ENCODE results near the gene RALGDS.

The RALGDS gene

GRCh38 chr9:133113949-133114885 is 6.8 kb downstream of the RALGDS start (continued):
- TF ChIP-seq ZFP69B (tag by site-specific recombination; IDR thresholded peaks at IDR 0.05) (no peak), GLIS1 (tag by site-specific recombination; IDR thresholded peaks at IDR 0.05) (peak; percentile 65), ZNF433 (tag by site-specific recombination; IDR thresholded peaks at IDR 0.05; ENCODE audit: low read depth) (no peak), ZFP3 (tag by site-specific recombination; IDR thresholded peaks at IDR 0.05; ENCODE audit: low read depth) (no peak), EGR2 (tag by site-specific recombination; IDR thresholded peaks at IDR 0.05; ENCODE audit: low read depth) (no peak), ZNF266 (tag by site-specific recombination; IDR thresholded peaks at IDR 0.05; ENCODE audit: low read depth) (no peak), KLF8 (tag by site-specific recombination; IDR thresholded peaks at IDR 0.05) (no peak), PRDM1 (tag by site-specific recombination; IDR thresholded peaks at IDR 0.05) (no peak), ZNF341 (tag by site-specific recombination; IDR thresholded peaks at IDR 0.05; ENCODE audit: low read depth) (peak; percentile 95), ZBTB17 (tag by site-specific recombination; IDR thresholded peaks at IDR 0.05) (peak; percentile 67), ZNF837 (tag by site-specific recombination; IDR thresholded peaks at IDR 0.05) (no peak), ZBTB48 (tag by site-specific recombination; IDR thresholded peaks at IDR 0.05) (peak; percentile 80; the same call in 1 of the 2 replicates), REPIN1 (tag by site-specific recombination; IDR thresholded peaks at IDR 0.05; ENCODE audit: low read depth) (no peak), ZIC2 (tag by site-specific recombination; IDR thresholded peaks at IDR 0.05) (peak; percentile 54; the same call in 1 of the 2 replicates), ZNF423 (tag by site-specific recombination; IDR thresholded peaks at IDR 0.05) (peak; percentile 28; the same call in 1 of the 2 replicates), KLF16 (tag by site-specific recombination; IDR thresholded peaks at IDR 0.05) (no peak), ZNF426 (tag by site-specific recombination; IDR thresholded peaks at IDR 0.05) (no peak)
- TF ChIP-seq, protein P1, sequence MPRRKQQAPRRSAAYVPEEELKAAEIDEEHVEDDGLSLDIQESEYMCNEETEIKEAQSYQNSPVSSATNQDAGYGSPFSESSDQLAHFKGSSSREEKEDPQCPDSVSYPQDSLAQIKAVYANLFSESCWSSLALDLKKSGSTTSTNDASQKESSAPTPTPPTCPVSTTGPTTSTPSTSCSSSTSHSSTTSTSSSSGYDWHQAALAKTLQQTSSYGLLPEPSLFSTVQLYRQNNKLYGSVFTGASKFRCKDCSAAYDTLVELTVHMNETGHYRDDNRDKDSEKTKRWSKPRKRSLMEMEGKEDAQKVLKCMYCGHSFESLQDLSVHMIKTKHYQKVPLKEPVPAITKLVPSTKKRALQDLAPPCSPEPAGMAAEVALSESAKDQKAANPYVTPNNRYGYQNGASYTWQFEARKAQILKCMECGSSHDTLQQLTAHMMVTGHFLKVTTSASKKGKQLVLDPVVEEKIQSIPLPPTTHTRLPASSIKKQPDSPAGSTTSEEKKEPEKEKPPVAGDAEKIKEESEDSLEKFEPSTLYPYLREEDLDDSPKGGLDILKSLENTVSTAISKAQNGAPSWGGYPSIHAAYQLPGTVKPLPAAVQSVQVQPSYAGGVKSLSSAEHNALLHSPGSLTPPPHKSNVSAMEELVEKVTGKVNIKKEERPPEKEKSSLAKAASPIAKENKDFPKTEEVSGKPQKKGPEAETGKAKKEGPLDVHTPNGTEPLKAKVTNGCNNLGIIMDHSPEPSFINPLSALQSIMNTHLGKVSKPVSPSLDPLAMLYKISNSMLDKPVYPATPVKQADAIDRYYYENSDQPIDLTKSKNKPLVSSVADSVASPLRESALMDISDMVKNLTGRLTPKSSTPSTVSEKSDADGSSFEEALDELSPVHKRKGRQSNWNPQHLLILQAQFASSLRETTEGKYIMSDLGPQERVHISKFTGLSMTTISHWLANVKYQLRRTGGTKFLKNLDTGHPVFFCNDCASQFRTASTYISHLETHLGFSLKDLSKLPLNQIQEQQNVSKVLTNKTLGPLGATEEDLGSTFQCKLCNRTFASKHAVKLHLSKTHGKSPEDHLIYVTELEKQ (tag by site-specific recombination; IDR thresholded peaks at IDR 0.05; ENCODE audit: borderline replicate concordance) = no peak
- TF ChIP-seq, protein P2, sequence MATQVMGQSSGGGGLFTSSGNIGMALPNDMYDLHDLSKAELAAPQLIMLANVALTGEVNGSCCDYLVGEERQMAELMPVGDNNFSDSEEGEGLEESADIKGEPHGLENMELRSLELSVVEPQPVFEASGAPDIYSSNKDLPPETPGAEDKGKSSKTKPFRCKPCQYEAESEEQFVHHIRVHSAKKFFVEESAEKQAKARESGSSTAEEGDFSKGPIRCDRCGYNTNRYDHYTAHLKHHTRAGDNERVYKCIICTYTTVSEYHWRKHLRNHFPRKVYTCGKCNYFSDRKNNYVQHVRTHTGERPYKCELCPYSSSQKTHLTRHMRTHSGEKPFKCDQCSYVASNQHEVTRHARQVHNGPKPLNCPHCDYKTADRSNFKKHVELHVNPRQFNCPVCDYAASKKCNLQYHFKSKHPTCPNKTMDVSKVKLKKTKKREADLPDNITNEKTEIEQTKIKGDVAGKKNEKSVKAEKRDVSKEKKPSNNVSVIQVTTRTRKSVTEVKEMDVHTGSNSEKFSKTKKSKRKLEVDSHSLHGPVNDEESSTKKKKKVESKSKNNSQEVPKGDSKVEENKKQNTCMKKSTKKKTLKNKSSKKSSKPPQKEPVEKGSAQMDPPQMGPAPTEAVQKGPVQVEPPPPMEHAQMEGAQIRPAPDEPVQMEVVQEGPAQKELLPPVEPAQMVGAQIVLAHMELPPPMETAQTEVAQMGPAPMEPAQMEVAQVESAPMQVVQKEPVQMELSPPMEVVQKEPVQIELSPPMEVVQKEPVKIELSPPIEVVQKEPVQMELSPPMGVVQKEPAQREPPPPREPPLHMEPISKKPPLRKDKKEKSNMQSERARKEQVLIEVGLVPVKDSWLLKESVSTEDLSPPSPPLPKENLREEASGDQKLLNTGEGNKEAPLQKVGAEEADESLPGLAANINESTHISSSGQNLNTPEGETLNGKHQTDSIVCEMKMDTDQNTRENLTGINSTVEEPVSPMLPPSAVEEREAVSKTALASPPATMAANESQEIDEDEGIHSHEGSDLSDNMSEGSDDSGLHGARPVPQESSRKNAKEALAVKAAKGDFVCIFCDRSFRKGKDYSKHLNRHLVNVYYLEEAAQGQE (tag by site-specific recombination; IDR thresholded peaks at IDR 0.05) = 0 out of 2 replicates have a peak, but pooled peaks have one; percentile 18
- TF ChIP-seq, protein P3, sequence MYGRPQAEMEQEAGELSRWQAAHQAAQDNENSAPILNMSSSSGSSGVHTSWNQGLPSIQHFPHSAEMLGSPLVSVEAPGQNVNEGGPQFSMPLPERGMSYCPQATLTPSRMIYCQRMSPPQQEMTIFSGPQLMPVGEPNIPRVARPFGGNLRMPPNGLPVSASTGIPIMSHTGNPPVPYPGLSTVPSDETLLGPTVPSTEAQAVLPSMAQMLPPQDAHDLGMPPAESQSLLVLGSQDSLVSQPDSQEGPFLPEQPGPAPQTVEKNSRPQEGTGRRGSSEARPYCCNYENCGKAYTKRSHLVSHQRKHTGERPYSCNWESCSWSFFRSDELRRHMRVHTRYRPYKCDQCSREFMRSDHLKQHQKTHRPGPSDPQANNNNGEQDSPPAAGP (tag by site-specific recombination; IDR thresholded peaks at IDR 0.05) = peak; percentile 60; the same call in 1 of the 2 replicates
- TF ChIP-seq, protein P4, sequence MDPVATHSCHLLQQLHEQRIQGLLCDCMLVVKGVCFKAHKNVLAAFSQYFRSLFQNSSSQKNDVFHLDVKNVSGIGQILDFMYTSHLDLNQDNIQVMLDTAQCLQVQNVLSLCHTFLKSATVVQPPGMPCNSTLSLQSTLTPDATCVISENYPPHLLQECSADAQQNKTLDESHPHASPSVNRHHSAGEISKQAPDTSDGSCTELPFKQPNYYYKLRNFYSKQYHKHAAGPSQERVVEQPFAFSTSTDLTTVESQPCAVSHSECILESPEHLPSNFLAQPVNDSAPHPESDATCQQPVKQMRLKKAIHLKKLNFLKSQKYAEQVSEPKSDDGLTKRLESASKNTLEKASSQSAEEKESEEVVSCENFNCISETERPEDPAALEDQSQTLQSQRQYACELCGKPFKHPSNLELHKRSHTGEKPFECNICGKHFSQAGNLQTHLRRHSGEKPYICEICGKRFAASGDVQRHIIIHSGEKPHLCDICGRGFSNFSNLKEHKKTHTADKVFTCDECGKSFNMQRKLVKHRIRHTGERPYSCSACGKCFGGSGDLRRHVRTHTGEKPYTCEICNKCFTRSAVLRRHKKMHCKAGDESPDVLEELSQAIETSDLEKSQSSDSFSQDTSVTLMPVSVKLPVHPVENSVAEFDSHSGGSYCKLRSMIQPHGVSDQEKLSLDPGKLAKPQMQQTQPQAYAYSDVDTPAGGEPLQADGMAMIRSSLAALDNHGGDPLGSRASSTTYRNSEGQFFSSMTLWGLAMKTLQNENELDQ (tag by site-specific recombination; IDR thresholded peaks at IDR 0.05; ENCODE audit: low read depth) = no peak
- TF ChIP-seq, protein P5, sequence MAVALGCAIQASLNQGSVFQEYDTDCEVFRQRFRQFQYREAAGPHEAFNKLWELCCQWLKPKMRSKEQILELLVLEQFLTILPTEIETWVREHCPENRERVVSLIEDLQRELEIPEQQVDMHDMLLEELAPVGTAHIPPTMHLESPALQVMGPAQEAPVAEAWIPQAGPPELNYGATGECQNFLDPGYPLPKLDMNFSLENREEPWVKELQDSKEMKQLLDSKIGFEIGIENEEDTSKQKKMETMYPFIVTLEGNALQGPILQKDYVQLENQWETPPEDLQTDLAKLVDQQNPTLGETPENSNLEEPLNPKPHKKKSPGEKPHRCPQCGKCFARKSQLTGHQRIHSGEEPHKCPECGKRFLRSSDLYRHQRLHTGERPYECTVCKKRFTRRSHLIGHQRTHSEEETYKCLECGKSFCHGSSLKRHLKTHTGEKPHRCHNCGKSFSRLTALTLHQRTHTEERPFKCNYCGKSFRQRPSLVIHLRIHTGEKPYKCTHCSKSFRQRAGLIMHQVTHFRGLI (tag by site-specific recombination; IDR thresholded peaks at IDR 0.05) = no peak
